ENCODE data around the gene CFAP97. TPM values are rescaled to one million over a fixed set of nuclear protein-coding genes. Genes with fewer than 3 reads are reported as not detected.

Gene CFAP97
- total RNA-seq: 28.3 TPM
- 10 to 100 TPM; 68.6 to 87.1 (median 80.2) TPM for polyA plus RNA-seq

GRCh38 chr4:185203486-185204237 is at the start of gene CFAP97:
CFAP97 (minus strand) TSS chr4:185204000; CDS start chr4:185191196, 12,804 bp downstream.
- DNase-seq (peak; percentile 82 to 85 (median 84)), ATAC-seq (ENCODE audit: low read depth in 2 of 2) (peak; percentile 85 to 88)
- peak within 1 kb of the TSS; percentile 94 to 99 (median 96) for H3K4me3 Mint-ChIP-seq
- H3K27ac ChIP-seq (ENCODE audit: insufficient read depth, low read length, poor library complexity, severe bottlenecking): peak within 1 kb of the TSS; percentile 85
- H3K4me1 ChIP-seq (ENCODE audit: control insufficient read depth, insufficient read depth, low read length, poor library complexity, severe bottlenecking): peaks cover 34% of the 10 kb centered on the region
- H3K9me3 Mint-ChIP-seq: no peaks in the 10 kb centered on the region
- H3K27me3 Mint-ChIP-seq: peaks cover 4% of the 10 kb centered on the region
- H3K27ac Mint-ChIP-seq: peak within 1 kb of the TSS; percentile 97 to 100 (median 99)
- H3K4me1 Mint-ChIP-seq: peaks cover 26 to 57% (median 46%) of the 10 kb centered on the region in 4 donors
- H3K9me3 ChIP-seq (ENCODE audit: control insufficient read depth in 2 of 2, low read length in 2 of 2): no peaks in the 10 kb centered on the region
- no peaks in the 10 kb centered on the region for H3K27me3 ChIP-seq (ENCODE audit: control insufficient read depth, insufficient read depth, low read length)
- peaks cover 6% of the 10 kb centered on the region for H3K36me3 Mint-ChIP-seq
- no peaks in the 10 kb centered on the region for H3K36me3 ChIP-seq (ENCODE audit: control insufficient read depth, insufficient read depth, low read length)
- peak within 1 kb of the TSS; percentile 97 for H3K4me3 ChIP-seq (ENCODE audit: low read depth, low read length)

- Histone ChIP-seq H3K36me3 (ENCODE audit: control insufficient read depth, insufficient read depth, low read length) (no peaks in the 10 kb centered on the region), H3K9me3 (ENCODE audit: control insufficient read depth in 2 of 2, low read length in 2 of 2) (no peaks in the 10 kb centered on the region)
Measured at GRCh38 chr4:185249105-185249504, 45.3 kb upstream of the CFAP97 start.

DNA sequence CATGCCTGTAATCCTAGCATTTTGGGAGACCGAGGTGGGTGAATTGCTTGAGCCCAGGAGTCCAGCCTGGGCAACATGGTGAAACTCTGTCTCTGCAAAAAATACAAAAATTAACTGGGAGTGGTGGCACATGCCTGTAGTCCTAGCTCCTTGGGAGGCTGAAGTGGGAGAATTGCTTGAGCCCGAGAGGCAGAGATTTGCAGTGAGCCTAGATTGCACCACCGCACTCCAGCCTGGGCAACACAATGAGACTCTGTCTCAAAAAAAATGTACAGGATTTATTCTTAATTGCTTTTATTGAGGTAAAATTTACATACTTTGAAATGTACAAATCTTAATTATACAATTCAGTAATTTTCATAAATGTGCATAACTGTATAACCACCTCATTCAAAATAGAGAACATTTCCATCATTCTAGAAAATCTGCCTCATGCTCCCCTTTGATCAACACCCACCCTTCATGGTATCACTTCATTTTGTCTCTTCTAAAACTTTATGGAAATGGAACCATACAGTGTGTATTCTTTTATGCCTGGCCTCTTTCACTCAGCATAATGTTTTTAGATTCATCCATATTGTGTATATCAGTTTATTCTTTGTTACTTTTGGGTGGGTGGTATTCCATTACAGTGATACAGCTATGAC is 44.7 kb upstream of the CFAP97 start:
- Histone ChIP-seq H3K9me3 (ENCODE audit: control insufficient read depth in 2 of 2, low read length in 2 of 2) (no peaks in the 10 kb centered on the region), H3K27ac (ENCODE audit: insufficient read depth, low read length, poor library complexity, severe bottlenecking) (no peak overlapping the region), H3K27me3 (ENCODE audit: control insufficient read depth, insufficient read depth, low read length) (no peaks in the 10 kb centered on the region), H3K4me1 (ENCODE audit: control insufficient read depth, insufficient read depth, low read length, poor library complexity, severe bottlenecking) (peaks cover 18% of the 10 kb centered on the region), H3K4me3 (ENCODE audit: low read depth, low read length) (no peak overlapping the region), H3K36me3 (ENCODE audit: control insufficient read depth, insufficient read depth, low read length) (no peaks in the 10 kb centered on the region)
- ATAC-seq (ENCODE audit: low read depth in 2 of 2) (no peak), DNase-seq (no peak)
- no peaks in the 10 kb centered on the region for H3K27me3 Mint-ChIP-seq
- H3K36me3 Mint-ChIP-seq: peaks cover 18% of the 10 kb centered on the region
- no peak overlapping the region for H3K27ac Mint-ChIP-seq
- peaks cover 0 to 2% (median 0%) of the 10 kb centered on the region in 7 donors for H3K9me3 Mint-ChIP-seq
- no peak overlapping the region for H3K4me3 Mint-ChIP-seq
- peaks cover 18 to 40% (median 24%) of the 10 kb centered on the region in 4 donors for H3K4me1 Mint-ChIP-seq

More at GRCh38 chr4:185249105-185249504, 45.3 kb upstream of the CFAP97 start:
- Mint-ChIP-seq H3K27me3 (no peaks in the 10 kb centered on the region), H3K27ac (no peak overlapping the region), H3K36me3 (peaks cover 19% of the 10 kb centered on the region), H3K4me1 (peaks cover 19 to 38% (median 29%) of the 10 kb centered on the region in 4 donors), H3K4me3 (no peak overlapping the region), H3K9me3 (peaks cover 0 to 2% (median 0%) of the 10 kb centered on the region in 7 donors)
- Histone ChIP-seq H3K4me3 (ENCODE audit: low read depth, low read length) (no peak overlapping the region), H3K27me3 (ENCODE audit: control insufficient read depth, insufficient read depth, low read length) (no peaks in the 10 kb centered on the region), H3K4me1 (ENCODE audit: control insufficient read depth, insufficient read depth, low read length, poor library complexity, severe bottlenecking) (peaks cover 20% of the 10 kb centered on the region), H3K27ac (ENCODE audit: insufficient read depth, low read length, poor library complexity, severe bottlenecking) (no peak overlapping the region)
- ATAC-seq (ENCODE audit: low read depth in 2 of 2): no peak
- DNase-seq: no peak

DNA sequence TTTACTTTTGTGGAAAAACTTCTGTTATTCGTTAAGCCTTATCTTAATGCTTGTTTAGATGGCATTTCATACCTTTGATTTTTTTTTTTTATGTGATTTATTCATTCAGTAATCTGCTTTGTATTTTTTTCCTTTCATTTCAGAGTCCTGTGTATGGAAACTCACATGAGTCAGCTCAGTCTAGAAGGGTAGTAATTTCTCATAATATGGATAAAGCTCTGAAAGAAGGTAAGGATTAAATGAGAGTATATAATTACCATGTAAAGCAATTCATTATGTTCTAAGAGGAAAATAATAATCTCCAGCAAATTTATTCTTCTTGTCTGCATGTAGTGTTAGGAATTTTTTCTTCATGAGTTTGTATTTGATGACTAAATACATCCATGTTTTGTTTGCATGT is 43.4 kb upstream of the CFAP97 start:
- H3K27me3 Mint-ChIP-seq: no peaks in the 10 kb centered on the region
- peaks cover 0 to 2% (median 0%) of the 10 kb centered on the region in 7 donors for H3K9me3 Mint-ChIP-seq
- ATAC-seq (ENCODE audit: low read depth in 2 of 2) (no peak), DNase-seq (no peak)
- no peaks in the 10 kb centered on the region for H3K36me3 ChIP-seq (ENCODE audit: control insufficient read depth, insufficient read depth, low read length)
- peaks cover 18% of the 10 kb centered on the region for H3K36me3 Mint-ChIP-seq
- no peak overlapping the region for H3K4me3 Mint-ChIP-seq
- peaks cover 16 to 34% (median 28%) of the 10 kb centered on the region in 4 donors for H3K4me1 Mint-ChIP-seq
- H3K27ac ChIP-seq (ENCODE audit: insufficient read depth, low read length, poor library complexity, severe bottlenecking): no peak overlapping the region
- no peaks in the 10 kb centered on the region for H3K9me3 ChIP-seq (ENCODE audit: control insufficient read depth in 2 of 2, low read length in 2 of 2)
- H3K27me3 ChIP-seq (ENCODE audit: control insufficient read depth, insufficient read depth, low read length): no peaks in the 10 kb centered on the region
- no peak overlapping the region for H3K4me3 ChIP-seq (ENCODE audit: low read depth, low read length)
- H3K27ac Mint-ChIP-seq: peak overlapping the region in 1 of 3 donors; percentile 56
- peaks cover 13% of the 10 kb centered on the region for H3K4me1 ChIP-seq (ENCODE audit: control insufficient read depth, insufficient read depth, low read length, poor library complexity, severe bottlenecking)

DNA sequence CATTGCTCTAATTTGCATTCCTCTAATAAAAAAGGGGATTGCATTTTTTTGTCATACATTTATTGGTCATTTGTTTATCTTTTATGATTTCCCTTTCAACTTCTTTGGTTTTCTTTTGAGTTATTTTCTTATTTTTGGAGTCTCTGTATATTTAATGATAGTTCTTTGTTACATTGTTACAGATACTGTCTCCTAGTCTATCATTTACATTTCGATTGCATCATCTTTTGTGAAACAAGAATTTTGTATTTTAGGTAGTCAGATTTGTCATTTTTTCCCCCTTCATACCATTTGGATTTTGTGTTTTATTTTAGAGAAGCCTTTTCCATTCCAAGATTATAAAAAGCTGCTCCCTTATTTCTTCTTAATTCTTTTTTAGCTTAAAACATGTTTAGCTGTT is 42.7 kb upstream of the CFAP97 start:
- no peak overlapping the region for H3K27ac Mint-ChIP-seq
- H3K36me3 Mint-ChIP-seq: peaks cover 18% of the 10 kb centered on the region
- ATAC-seq (ENCODE audit: low read depth in 2 of 2): no peak

GRCh38 chr4:185244763-185245162 is 41.0 kb upstream of the CFAP97 start:
- Histone ChIP-seq H3K4me3 (ENCODE audit: low read depth, low read length) (no peak overlapping the region), H3K4me1 (ENCODE audit: control insufficient read depth, insufficient read depth, low read length, poor library complexity, severe bottlenecking) (no peaks in the 10 kb centered on the region), H3K36me3 (ENCODE audit: control insufficient read depth, insufficient read depth, low read length) (no peaks in the 10 kb centered on the region), H3K27me3 (ENCODE audit: control insufficient read depth, insufficient read depth, low read length) (no peaks in the 10 kb centered on the region), H3K9me3 (ENCODE audit: control insufficient read depth in 2 of 2, low read length in 2 of 2) (no peaks in the 10 kb centered on the region), H3K27ac (ENCODE audit: insufficient read depth, low read length, poor library complexity, severe bottlenecking) (no peak overlapping the region)
- H3K4me1 Mint-ChIP-seq: peaks cover 6 to 20% (median 13%) of the 10 kb centered on the region in 4 donors
- no peaks in the 10 kb centered on the region for H3K27me3 Mint-ChIP-seq
- H3K27ac Mint-ChIP-seq: no peak overlapping the region
- no peak for DNase-seq
- H3K36me3 Mint-ChIP-seq: peaks cover 14% of the 10 kb centered on the region
- H3K9me3 Mint-ChIP-seq: peaks cover 0 to 2% (median 0%) of the 10 kb centered on the region in 7 donors
- ATAC-seq (ENCODE audit: low read depth in 2 of 2): no peak
- H3K4me3 Mint-ChIP-seq: no peak overlapping the region

More for the DNA sequence above, 42.7 kb upstream of the CFAP97 start:
- no peaks in the 10 kb centered on the region for H3K27me3 ChIP-seq (ENCODE audit: control insufficient read depth, insufficient read depth, low read length)
- Mint-ChIP-seq H3K4me3 (no peak overlapping the region), H3K4me1 (peaks cover 12 to 31% (median 25%) of the 10 kb centered on the region in 4 donors), H3K9me3 (peaks cover 0 to 2% (median 0%) of the 10 kb centered on the region in 7 donors), H3K27me3 (no peaks in the 10 kb centered on the region)
- H3K9me3 ChIP-seq (ENCODE audit: control insufficient read depth in 2 of 2, low read length in 2 of 2): no peaks in the 10 kb centered on the region
- H3K27ac ChIP-seq (ENCODE audit: insufficient read depth, low read length, poor library complexity, severe bottlenecking): no peak overlapping the region
- no peaks in the 10 kb centered on the region for H3K36me3 ChIP-seq (ENCODE audit: control insufficient read depth, insufficient read depth, low read length)
- H3K4me1 ChIP-seq (ENCODE audit: control insufficient read depth, insufficient read depth, low read length, poor library complexity, severe bottlenecking): peaks cover 6% of the 10 kb centered on the region
- DNase-seq: no peak
- no peak overlapping the region for H3K4me3 ChIP-seq (ENCODE audit: low read depth, low read length)

DNA sequence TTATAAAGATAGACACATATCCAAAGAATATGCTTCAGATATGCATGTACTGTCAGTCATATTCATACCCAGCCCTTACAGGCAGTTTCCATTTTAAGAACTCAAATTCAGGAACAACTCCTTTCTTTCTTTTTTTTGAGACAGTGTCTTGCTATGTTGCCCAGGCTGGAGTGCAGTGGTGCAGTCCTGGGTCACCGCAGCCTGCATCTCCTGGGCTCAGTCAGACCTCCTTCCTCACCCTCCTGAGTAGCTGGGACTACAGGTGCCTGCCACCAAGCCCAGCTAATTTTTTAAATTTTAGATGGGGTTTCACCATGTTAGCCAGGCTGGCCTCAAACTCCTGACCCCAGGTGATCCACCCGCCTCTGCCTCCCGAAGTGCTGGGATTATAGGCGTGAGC is 40.1 kb upstream of the CFAP97 start:
- H3K4me3 Mint-ChIP-seq: no peak overlapping the region
- Histone ChIP-seq H3K27ac (ENCODE audit: insufficient read depth, low read length, poor library complexity, severe bottlenecking) (no peak overlapping the region), H3K4me3 (ENCODE audit: low read depth, low read length) (no peak overlapping the region), H3K4me1 (ENCODE audit: control insufficient read depth, insufficient read depth, low read length, poor library complexity, severe bottlenecking) (no peaks in the 10 kb centered on the region), H3K36me3 (ENCODE audit: control insufficient read depth, insufficient read depth, low read length) (no peaks in the 10 kb centered on the region), H3K9me3 (ENCODE audit: control insufficient read depth in 2 of 2, low read length in 2 of 2) (no peaks in the 10 kb centered on the region), H3K27me3 (ENCODE audit: control insufficient read depth, insufficient read depth, low read length) (no peaks in the 10 kb centered on the region)
- peaks cover 6 to 20% (median 13%) of the 10 kb centered on the region in 4 donors for H3K4me1 Mint-ChIP-seq
- no peaks in the 10 kb centered on the region for H3K27me3 Mint-ChIP-seq
- H3K27ac Mint-ChIP-seq: no peak overlapping the region
- peaks cover 8% of the 10 kb centered on the region for H3K36me3 Mint-ChIP-seq
- DNase-seq (no peak), ATAC-seq (ENCODE audit: low read depth in 2 of 2) (no peak)
- peaks cover 0 to 2% (median 0%) of the 10 kb centered on the region in 7 donors for H3K9me3 Mint-ChIP-seq

Data from CD4-positive, CD25-positive, alpha-beta regulatory T cell (primary cell).